RWPE2 (cell line): ENCODE results near the gene CRKL.
A peak's percentile ranks its signal among the peaks of the same experiment; 100 is the strongest.

Experiments
- ATAC-seq: fragments of 200-7000 bp; cut with Tn5 transposase; 3 replicates; pipeline ENCODE4 v1.9.1; 2021; ENCODE audit warnings: low read depth
- DNase-seq: peaks from one replicate; pipeline ENCODE4 v3.0.0-alpha.2; 2020; ENCODE audit warnings: low spot score
- H3K27ac ChIP-seq: fragments of 450-650 bp; 2 replicates; pipeline ENCODE4 v1.5.1; 2017; ENCODE audit warnings: mild to moderate bottlenecking; ENCODE audit not compliant: poor library complexity, severe bottlenecking
- H3K27me3 ChIP-seq: fragments of 250-450 bp; sonication (Bioruptor Pico); 2 replicates; pipeline ENCODE4 v1.5.1; 2021; ENCODE audit warnings: mild to moderate bottlenecking, moderate library complexity; ENCODE audit not compliant: insufficient read depth, poor library complexity, severe bottlenecking
- H3K36me3 ChIP-seq: fragments of 250-450 bp; sonication (Bioruptor Pico); 2 replicates; pipeline ENCODE4 v1.5.1; 2020; ENCODE audit warnings: low read depth, mild to moderate bottlenecking, moderate library complexity
- H3K4me1 ChIP-seq: fragments of 250-450 bp; sonication (Bioruptor Pico); 2 replicates; pipeline ENCODE4 v1.5.1; 2021; ENCODE audit warnings: mild to moderate bottlenecking, moderate library complexity; ENCODE audit not compliant: insufficient read depth, poor library complexity, severe bottlenecking
- H3K4me3 ChIP-seq: fragments of 250-450 bp; sonication (Bioruptor Pico); 2 replicates; pipeline ENCODE4 v1.5.1; 2021; ENCODE audit warnings: mild to moderate bottlenecking, moderate library complexity; ENCODE audit not compliant: severe bottlenecking
- H3K9me3 ChIP-seq: fragments of 250-450 bp; sonication (Bioruptor Pico); 2 replicates; pipeline ENCODE4 v1.5.1; 2021; ENCODE audit warnings: mild to moderate bottlenecking, moderate library complexity; ENCODE audit not compliant: severe bottlenecking
- TF ChIP-seq, protein P1 (sequence below): fragments of 450-650 bp; IDR thresholded peaks from one replicate; pipeline ENCODE4 v1.5.1; 2017; ENCODE audit warnings: mild to moderate bottlenecking, moderate library complexity; ENCODE audit not compliant: poor library complexity, severe bottlenecking

Gene CRKL

DNA sequence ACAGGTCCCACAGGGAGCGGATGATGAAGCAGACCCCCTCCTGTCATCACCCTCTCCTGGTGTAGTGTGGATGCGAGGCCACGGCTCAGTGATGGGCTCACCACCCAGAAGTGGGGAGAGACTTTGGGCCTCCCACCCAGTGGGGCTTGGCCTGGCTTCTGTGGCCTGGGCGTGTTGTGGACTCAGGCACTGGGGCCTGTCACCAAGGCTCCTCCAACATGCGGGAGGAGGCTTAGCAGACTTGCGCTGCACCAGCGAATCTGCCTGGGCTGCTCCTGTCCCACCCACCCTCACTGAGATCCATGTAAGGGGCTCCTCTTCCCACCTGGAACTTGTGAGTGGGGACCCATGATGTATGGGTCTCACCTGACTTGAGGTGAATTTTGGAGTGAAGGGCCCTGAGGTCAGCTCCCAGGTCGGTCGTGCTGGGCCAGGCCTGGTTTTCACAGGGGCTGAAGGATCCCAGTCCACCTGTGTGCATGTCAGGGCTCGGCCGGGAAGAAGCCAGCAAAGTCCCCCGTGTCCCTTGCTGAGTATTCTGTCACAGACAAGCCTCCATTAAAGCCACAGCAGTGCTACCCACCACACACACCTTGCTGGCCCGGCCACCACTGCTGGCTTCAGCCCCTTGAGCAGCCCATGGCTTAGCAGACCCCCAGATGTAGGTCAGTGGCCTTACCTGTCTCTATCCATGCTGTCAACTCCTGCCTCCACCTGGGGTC lies 80.5 kb downstream of the CRKL start:
- Histone ChIP-seq H3K4me1 (no peaks in the 10 kb centered on the region), H3K9me3 (peaks cover 2% of the 10 kb centered on the region), H3K36me3 (peaks cover 24% of the 10 kb centered on the region), H3K27ac (no peak overlapping the region), H3K27me3 (no peaks in the 10 kb centered on the region), H3K4me3 (no peak overlapping the region)
- DNase-seq (no peak), ATAC-seq (no peak)
- TF ChIP-seq, protein P1, sequence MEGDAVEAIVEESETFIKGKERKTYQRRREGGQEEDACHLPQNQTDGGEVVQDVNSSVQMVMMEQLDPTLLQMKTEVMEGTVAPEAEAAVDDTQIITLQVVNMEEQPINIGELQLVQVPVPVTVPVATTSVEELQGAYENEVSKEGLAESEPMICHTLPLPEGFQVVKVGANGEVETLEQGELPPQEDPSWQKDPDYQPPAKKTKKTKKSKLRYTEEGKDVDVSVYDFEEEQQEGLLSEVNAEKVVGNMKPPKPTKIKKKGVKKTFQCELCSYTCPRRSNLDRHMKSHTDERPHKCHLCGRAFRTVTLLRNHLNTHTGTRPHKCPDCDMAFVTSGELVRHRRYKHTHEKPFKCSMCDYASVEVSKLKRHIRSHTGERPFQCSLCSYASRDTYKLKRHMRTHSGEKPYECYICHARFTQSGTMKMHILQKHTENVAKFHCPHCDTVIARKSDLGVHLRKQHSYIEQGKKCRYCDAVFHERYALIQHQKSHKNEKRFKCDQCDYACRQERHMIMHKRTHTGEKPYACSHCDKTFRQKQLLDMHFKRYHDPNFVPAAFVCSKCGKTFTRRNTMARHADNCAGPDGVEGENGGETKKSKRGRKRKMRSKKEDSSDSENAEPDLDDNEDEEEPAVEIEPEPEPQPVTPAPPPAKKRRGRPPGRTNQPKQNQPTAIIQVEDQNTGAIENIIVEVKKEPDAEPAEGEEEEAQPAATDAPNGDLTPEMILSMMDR, result no peak

DNA sequence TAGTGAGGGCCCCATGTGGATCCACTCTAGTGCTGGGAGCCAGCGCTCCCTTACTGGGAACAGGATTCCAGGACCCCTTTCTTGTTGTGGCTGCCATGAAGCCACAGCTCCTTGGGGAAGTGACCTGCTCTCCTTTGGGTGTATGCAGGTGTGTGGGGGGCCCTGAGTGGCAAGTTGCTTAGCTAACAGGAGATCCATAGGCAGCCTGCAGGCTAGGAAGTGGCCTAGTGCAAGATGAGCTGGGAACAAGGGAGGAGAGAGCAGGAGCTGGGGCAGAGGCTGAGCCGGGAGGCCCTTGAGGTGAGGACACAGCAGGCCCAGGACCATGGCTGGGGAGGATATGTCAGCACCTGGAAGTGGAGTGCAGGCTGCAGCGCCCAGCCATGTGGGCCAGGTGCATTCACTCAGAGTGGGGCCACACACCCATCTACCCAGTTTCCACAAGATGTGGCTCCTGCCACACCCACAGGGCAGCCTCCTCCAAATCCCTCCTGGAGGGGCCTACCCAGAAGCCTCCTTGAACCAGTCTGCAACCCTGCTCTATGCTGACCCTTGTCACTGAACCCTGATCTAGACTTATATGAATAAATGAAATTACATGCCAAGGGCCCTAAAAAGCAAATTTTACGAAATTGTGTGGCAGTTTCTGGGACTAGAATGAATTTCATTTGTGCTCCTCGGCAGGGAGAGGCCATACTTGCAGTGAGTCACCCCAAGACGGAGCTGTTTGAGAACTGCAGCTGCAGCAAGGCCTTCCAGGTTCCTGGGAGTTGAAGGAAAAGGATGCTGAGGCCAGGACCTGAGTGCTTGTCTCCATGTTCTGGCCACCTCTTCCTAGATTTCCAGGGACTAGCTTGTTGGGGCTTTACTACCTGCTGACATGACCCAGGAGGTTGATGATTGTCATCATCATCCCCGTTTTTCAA lies 81.5 kb downstream of the CRKL start:
- Histone ChIP-seq H3K4me3 (no peak overlapping the region), H3K27ac (no peak overlapping the region), H3K36me3 (peaks cover 23% of the 10 kb centered on the region), H3K9me3 (peaks cover 2% of the 10 kb centered on the region), H3K4me1 (no peaks in the 10 kb centered on the region), H3K27me3 (no peaks in the 10 kb centered on the region)
- TF ChIP-seq, protein P1, result no peak
- no peak for ATAC-seq
- no peak for DNase-seq

DNA sequence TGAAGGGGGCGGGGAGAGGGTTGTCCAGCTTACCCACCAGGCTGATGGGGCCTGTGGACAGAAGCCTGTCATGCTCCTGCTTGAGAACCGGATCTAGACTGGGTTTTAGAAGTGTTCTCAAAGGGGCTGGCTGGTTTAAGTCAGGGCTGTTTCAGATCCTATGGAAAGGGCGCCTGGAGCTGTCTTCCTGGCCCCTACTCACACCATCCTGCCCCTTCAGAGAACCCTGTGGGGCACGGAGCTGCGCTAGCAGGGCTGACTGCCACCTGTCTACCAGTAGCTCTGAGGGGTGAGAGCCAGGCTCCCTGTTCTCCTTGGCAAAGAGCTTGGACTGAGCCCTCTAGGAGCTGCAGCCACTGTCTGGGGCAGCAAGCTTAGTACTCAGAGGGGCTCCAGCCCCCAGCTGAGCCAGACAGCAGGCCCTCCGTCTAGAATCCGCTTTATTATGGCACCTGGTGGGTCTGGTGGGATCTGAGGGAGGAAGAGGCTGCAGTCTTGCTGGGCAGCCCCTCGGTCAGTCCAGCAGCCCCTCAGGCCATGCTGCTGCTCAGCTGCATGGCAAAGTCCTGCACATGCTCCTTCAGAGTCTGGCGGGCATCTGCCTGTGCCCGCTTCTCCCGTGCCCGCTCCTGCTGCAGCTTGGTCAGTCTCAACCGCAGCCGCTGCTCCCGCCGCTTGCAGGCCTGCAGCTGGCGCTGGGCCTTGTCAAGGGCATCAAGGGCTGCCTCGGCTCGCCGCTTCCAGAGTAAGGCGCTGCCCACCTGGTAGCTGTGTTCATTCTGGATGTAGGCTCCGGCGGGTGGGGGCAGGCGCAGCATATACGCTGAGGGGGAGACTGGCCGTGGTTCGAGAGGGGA lies 82.4 kb downstream of the CRKL start:
- ATAC-seq, result no peak
- no peak overlapping the region for H3K27ac ChIP-seq
- H3K9me3 ChIP-seq, result peaks cover 2% of the 10 kb centered on the region
- H3K4me1 ChIP-seq, result no peaks in the 10 kb centered on the region
- no peak for DNase-seq
- no peak overlapping the region for H3K4me3 ChIP-seq
- peaks cover 23% of the 10 kb centered on the region for H3K36me3 ChIP-seq
- TF ChIP-seq, protein P1, result no peak
- H3K27me3 ChIP-seq, result no peaks in the 10 kb centered on the region

DNA sequence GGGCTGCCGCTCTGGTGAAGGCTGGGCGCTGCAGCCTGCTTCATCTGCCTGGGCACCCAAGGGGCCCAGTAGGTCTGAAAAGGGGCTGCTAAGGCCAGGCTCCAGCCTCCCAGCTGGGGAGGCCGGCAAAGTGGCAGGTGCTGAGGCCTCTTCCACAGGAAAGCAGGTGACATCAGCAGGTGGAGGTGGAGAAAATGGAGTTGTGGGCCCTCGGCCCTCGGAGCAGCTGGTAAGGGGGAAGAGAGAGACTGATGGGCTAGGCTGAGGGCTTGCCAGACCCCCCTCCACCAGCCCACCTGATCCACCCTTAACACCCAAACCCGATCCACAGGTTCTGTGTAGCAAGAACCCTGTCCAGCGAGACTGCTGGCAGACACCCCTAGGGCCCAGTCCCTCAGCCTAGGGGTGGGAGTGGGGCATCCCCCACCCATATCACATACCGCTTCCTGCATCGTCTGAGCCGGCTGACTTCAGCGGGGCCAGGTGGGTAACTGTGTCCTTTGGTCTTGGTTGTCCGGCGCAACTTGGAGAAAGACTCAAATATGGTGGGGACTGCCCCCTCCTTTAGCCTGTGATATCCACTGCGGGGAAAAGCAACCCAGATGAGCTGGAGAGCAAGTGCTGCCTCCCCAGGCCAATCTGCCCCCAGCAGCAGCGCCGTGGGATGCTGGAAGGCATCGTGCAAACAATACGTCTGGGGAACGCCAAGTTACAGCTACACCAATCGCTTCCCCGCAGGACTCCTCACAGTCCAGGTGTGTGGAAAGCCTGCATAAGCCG lies 83.2 kb downstream of the CRKL start:
- Histone ChIP-seq H3K4me1 (no peaks in the 10 kb centered on the region), H3K36me3 (peaks cover 23% of the 10 kb centered on the region), H3K9me3 (peaks cover 2% of the 10 kb centered on the region), H3K27me3 (no peaks in the 10 kb centered on the region), H3K4me3 (peak overlapping the region; percentile 87), H3K27ac (peak overlapping the region; percentile 88)
- DNase-seq, result no peak
- TF ChIP-seq, protein P1, result no peak
- no peak for ATAC-seq
